Measurements from ENCODE around the gene SPHKAP. TPM values are rescaled to one million over a fixed set of nuclear protein-coding genes. Genes with fewer than 3 reads are reported as not detected.
"Not testable (repeated sequence)": the region's sequence is repeated elsewhere in the genome, so short reads cannot be mapped to it uniquely, and the experiment has no call there.

SPHKAP gene
- polyA plus RNA-seq, 12 donors = 11.3 to 41.2 (median 28.4) TPM; not detected in 1

DNA sequence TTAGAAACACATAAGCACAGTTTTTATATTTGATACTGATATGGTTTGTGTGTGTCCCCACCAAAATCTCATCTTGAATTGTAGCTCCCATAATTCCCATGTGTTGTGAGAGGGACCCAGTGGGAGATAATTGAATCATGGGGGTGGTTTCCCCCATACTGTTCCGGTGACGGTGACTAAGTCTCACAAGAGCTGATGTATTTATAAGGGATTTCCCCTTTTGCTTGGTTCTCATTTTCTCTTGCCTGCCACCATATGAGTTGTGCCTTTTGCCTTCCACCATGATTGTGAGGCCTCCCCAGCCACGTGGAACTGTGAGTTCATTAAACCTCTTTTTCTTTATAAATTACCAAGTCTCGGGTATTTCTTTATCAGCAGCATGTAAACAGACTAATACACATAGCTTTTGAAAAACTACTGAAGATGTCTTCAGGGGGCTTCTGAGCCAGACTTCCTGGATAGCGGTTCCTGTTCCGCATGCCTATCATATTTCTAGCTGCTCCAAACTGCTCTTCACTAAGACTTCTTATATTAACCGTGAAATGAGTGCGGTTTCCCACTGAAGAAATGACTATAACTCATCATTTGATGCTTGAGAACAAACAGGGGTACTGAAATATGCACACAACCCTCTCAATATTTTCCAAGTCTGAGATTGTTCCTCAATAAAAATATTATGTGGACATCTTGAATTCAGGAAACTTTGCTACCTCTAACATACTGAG lies 75.8 kb downstream of the SPHKAP start:
- no peak for DNase-seq

DNA sequence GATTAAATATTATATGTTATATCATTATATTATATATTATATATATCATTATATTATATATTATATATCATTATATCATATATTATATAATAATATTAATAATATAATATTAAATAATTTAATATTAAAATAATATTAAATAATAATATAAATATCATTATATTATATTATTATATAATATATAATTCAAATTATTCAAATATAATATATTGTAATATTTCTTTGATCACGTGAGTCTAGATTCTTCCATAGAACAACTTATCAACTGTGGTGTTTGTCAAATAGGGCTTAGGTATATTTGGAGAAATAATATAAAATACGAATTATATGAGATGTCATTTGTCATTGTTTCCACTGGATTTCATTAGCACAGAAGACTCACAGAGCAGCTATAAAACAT lies 77.3 kb downstream of the SPHKAP start:
- DNase-seq = no peak

DNA sequence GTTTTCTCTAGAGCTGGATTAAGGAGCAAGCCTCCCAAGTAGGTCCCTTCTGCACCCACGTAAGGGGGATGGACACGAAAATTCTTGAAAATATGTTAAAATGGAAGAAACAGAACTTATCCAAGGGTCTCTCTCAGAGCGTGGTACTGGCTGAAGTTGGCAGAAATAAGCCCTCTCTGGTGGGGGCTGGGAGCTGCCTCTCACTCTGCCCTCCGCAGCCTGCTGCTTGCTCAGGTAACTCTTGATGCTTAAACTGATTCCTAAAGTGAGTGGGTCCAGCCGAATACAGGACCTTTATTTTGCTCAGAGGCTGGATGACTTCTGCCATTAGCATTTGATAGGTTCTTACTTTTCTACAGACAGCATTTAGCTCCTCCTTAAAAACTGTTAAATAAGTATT lies 78.1 kb downstream of the SPHKAP start:
- no peak for DNase-seq

DNA sequence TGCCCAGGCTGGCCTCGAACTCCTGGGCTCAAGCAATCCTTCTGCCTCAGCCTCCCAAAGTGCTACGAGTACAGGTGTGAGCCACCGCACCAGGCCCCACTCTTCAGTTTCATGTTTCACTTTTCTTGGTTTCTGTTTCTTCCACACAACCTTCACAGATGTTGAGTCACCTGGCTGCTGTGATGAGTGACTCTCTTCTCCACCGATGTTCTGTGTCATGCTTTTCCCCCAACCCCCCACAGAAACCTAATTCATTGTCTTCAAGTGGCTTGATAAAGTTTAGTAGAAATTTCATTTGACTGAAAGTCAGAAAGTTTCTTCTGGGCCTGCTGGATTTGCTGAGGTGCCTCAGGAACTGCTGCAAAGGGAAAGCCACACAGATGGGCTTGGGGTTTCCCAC lies 78.5 kb downstream of the SPHKAP start:
- DNase-seq = no peak

DNA sequence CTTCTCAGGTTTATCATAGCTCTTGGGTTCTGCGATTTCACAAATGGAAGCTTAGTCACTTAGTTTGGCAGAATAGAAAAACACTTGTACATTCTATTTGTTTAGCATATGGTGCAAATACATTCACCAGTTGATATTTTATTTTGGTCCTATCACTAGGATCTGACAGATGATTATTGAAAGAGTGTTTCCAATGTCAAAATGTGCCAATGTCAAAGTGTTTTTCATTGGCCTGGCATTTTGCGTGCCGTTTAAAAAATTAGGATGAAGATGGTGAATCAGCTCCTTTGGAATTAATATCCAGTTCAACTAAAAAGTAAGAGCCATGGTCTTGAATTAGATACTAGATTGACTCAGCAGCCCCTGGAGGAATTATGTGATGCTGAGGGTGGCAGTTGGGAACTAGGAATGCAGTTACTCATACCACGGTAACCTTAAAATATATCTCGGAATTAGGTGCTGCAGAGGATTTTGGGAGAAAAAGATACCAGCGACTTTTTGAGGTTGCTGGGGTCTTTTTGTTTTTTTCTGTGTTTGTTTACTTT lies 87.0 kb downstream of the SPHKAP start:
- DNase-seq = no peak

DNA sequence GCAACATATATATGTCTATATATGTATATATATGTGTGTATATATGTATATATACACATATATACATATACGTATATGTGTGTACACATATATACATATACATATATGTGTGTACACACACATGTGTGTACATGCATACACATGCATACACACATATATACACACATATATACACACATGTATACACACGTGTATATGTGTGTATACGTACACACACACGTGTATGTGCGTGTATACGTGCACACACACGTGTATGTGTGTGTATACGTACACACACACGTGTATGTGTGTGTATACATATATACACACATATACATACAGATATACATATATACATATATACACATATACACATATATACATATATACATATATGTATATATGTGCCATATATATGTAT lies 89.4 kb downstream of the SPHKAP start:
- DNase-seq = no peak

DNA sequence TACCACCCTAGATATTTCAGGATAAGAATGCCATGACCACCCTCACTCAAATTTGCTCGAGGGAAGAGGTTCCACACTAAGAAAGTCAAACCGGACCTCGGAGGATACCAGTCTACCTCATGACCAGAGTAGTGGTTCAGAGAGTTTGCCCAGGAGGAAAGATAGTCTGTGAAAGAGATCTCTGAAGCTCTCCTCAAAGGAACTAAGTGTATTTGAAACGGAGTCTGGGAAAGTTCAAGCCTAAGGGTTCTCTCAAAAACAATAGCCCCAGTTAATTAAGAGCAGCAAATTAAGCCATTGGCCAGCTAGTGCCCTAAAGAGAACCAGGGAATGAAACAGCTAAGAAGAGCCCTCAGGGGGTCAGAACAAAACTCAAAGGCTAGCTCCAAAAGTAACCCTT lies 94.9 kb downstream of the SPHKAP start:
- no peak for DNase-seq

DNA sequence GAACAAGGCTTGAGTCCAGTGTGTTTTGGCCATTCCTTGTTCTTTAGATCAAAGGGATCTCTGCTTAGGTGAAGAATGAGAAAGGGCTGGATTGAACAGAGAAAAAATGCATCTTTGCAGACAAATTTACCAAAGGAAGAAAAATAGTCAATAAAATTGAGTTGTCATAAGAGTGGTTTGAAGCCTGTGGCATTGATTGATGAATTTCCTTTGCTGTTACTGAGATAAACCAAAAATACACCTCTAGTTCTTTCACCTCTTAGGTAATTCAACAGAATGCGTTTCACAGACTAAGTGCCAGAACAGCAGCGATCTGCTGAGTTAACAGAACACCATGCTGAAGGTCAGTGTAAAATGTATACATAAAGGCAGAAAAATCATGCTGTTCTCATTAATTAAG lies 96.8 kb downstream of the SPHKAP start:
- no peak for DNase-seq

DNA sequence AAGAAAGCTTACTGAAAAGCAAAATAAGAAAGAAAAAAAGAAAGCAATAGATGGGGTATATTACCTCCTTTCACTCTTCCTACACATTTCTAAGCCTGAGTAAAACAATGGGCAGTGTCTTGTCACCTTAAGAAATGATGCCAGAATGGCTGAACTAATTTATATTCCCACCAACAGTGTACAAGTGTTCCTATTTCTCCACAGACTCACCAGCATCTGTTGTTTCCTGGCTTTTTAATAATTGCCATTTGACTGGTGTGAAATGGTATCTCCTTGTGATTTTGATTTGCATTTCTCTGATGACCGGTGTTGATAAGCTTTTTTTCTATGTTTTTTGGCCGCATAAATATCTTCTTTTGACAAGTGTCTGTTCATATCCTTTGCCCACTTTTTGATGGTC lies 98.4 kb downstream of the SPHKAP start:
- DNase-seq = no peak

DNA sequence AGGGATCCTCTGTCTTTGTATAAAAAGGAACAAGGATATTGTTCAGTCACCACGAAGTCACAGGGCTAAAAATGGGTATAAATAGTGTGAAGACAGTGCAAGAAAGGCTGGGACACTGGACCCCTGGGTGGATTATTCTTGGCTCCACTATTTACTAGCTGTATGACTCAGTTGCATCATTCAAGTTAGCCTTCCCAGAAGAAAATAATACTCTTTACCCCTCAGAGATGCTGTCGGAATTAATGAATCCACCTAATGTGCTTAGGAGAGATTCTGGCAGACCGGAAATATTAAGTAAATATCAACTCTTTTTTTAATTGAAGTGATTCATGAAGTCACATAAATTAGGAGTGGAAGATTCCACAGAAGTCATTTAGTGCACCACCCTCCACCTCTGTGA lies 98.9 kb downstream of the SPHKAP start:
- DNase-seq = no peak

DNA sequence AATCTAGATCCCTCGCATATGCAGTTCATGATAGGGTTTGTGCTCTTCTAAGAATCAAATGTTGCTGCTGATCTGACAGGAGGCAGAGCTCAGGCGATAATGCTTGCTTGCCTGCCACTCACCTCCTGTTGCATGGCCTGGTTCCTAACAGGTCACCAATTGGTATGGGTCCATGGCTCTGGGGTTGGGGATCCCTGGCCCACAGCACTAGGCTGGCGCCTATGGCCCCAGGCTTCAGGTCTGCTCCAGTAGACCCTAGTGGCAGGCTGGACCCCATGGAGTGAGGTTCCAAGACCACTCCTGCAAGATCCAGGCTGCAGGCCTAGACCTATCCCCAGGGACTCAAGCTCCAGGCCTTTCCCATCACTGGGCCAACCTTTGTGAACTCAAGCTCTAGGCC lies 102.3 kb downstream of the SPHKAP start:
- DNase-seq = no peak

DNA sequence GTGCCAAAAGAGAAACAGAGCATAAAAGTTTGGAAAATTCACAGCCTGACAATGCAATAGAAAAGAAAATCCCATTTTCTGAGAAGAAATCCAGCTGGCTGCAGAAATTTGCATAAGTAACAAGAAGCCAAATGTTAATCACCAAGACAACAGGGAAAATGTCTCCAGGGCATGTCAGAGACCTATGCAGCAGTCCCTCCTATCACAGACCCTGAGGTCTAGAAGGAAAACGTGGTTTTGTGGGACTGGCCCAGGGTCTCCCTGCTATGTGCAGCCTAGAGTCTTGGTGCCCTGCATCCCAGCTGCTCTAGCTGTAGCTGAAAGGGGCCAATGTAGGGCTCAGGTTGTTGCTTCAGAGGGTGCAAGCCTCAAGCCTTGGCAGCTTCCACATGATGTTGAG lies 104.8 kb downstream of the SPHKAP start:
- DNase-seq = not testable (repeated sequence)

DNA sequence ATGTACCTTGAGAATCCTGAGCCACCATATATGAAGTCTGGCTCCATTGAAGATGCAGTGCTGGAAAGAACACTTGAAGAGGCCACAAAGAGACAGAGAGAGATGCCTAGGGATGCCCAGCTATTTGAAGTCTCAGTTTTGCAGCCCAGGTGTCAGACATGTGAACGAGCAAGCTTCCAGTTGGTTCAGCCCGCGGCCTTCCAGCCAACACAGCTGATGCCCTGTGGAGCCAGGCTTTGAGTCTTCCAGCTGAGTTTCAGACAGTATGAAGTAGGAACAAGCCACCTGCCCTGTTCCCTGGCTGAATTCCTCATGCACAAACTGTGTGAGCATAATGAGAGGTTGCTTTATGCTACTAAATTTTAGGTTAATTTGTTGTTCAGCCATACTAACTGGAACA lies 108.8 kb downstream of the SPHKAP start:
- no peak for DNase-seq

DNA sequence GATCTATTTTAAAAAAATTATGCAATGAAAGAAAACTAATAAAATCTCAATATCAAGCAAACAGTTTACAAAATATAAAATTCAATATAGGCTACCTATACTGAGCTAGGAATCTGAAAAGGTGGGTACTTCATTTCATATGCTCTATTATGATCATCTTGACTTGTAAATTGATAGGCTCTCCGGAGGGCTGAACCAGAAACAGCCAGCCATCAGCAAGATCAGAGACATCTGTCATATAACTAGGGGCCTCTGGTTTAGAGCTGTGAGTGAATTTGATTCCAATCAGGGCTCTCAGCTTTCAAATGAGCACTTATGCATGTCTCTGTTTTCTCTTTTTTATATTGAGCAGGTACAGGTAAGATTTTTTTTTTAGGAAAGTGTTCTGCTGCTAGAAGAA lies 114.2 kb downstream of the SPHKAP start:
- DNase-seq = no peak

DNA sequence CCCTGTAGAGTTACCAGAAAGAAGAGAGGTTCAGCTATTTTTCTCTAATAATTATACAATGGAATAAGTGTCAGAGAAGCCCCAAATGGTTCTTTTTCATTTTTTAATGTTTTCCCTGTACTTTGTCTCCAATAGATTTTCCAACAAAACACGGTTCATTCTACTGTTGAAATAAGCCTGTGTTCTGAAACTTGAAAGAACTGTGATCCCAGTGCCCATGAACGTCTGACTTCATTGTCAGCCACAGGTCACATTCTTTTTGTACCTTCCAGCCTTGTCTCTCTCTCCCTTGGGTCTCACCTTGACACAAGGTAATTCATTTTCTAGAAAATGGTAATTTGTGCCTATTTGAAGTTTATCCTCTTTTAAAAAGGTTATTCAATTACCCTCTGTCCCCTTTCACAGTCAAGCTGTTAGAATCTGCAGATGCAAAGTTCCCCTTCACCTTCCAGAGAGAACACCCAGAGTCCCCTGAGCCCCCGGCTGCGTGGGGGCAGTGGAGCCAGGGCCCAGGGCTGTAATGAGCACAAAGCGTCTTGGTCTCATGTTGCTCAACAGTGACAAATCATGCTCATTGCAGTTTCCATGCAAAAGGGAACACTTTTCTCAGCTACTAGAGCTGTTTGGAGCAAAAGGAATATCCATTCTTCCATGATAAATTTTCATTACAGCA lies 115.2 kb downstream of the SPHKAP start:
- no peak for DNase-seq

DNA sequence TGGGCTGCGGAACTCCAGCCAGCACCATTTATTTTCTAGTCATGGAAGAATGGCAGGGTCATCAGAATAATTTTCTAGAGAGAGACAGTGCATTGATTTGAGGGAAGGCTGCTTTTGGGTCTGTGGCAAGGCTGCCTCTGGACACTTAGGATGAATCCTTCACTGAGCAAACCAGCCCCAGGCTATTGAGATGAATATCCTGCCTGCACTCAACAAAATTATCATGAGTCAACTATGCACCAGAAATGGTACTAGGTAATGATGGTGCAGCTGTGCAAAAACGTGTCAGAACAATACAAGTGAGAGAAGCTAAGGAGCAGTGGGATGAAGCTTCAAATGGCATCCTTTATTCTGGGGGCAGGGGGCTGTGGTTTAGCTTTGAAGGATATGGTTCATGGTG lies 115.8 kb downstream of the SPHKAP start:
- no peak for DNase-seq

DNA sequence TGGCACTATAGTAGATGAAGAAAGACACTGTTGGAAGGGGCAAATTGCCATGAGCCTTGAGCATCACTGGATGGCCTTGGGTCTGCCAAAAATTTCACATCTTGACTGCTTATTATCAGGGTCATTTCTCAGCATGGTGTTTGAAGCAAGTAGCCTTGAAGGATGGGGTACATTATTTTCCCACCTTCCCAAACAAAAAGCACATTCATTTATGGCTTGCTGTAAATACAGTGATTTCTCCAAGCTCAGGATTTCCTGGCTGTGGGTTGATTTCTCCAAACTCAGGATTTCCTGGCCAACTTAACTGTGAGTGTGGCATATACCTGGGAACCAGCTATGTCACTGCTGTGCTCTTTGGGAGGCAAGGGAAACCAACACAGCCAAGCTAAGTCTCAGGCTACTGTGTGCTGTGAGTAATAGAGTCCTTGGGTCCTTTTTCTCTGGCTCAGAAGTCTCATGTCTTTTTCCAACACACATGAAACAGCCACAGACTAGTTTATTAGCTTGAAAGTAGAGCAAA lies 116.6 kb downstream of the SPHKAP start:
- no peak for DNase-seq

DNA sequence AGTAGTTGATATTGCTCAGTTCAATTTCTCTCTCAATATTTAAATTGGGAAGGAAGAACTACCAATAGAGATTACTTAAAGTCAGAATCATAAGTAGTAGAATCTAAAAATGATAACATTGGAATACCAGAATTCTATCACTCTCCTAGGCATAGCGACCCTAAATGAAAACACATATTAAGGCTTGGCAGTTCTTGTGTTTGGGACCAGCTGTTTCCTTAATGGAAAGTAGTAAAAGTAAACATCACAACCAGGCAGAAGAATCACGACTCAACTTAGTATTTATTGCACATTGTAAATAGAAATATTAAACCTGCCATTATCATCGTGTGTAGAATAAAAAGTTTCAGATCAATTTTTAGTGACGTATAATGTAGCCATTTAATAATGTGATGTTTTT lies 117.5 kb downstream of the SPHKAP start:
- DNase-seq = no peak

DNA sequence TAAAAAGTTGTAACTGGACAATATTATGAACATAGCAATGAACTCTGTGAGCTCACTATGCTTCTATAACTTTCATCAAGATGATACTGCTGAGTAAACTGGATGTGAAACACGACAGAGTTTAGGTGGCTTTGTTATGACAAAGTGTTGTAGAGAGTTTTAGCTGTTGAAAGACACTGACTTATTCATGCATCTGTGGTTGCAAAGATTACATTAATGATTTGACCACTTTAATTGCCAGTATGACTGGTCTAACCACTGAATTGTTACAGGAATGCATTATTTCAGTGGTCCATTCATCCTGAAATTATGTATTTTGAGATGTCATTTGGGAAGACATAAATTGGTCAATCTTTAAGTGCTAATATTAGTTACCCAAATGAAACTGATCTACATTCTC lies 117.9 kb downstream of the SPHKAP start:
- DNase-seq = no peak

DNA sequence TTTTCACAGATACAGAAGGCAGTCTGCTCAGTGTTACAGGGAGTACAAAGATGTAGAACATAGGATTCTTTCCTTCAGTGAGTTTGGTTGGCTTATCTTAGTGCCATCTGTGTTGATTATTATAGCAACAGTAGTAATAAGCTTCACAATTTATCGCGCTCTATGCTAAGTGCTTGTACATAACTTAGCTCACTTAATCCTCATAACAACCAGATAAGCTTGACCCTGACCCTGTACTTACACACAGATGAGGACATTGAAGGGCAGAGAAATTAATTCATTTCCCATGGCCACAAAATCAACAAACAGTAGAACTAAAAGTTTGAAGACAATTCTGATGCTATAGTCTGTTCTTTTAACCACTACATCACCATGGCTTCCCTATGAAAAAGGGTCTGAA lies 121.8 kb downstream of the SPHKAP start:
- DNase-seq = no peak

DNA sequence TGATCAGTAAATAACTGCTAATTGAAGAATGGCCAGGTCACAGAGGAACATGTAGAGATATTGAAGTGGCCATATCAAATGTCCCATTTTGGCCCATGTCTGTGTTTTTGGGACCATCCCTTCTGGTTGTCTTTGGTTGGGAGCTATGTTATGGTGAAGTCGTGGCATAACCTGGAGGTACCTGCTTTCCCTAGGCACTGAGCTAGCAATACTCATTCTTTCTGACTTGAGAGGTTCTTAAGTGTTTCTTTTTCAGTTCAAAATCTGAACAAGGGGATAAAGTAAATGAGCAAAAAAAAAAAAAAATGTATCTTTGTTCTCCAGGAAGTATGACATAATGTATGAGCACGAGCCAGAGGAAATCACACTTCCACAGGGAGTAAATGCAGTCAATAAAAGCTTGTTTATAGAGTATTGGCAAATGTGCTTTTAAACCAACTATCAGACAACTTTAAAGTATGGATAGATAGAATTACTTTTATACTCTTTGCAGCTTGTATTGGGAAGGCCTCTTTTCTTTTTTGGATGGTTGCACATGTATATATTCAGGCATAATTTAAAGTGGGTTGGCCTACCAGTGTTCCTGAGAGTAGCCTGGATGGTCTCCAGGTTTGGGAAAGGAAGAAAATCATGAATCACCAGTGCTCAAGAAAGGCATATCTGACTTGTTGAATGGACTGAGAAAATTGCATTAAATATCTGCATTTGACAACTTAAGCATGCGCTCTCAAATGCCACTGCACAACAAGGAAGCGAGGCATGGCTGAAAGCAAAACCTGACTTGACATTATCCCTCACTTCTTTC lies 125.0 kb downstream of the SPHKAP start:
- DNase-seq = peak; percentile 12

DNA sequence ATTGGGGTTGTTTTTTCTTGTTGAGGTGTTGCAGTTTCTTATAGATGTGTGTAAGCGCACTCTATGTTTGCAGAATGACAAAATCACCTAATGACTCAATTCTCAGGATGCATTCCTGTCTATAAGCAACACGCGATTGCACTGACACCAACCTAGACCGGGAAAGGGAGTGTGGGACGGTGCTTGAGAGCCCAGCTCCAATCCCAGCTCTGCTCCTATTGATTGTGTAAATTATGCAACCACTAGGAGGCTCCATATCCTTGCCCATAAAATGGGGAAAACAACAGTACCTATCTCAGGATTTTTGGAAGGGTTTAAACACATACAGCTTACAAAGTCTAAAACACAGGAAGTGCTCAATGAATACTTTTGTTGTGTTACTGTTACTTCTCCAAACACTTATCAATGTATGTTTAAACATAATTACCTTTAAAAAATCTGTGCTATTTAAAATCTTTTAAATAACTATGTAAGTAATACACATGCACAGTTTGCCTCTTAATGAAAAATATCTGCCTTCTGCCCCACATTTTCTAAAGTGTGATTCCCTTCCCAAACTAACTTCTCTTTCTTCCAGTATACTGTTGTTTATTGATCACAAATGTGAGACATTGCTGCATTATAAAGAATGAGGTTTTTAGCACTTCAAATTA lies 132.5 kb downstream of the SPHKAP start:
- DNase-seq = peak; percentile 53

Measured in muscle of arm (tissue), 12 donors.